Caco-2 (cell line): ENCODE results near the gene CCDC117. TPM values are rescaled to one million over a fixed set of nuclear protein-coding genes. Genes with fewer than 3 reads are reported as not detected.

Source experiments
- BruUV-seq: library from RNA; stranded (reverse); fragments of 400-500 nt; replicated peaks from 2 replicates; lab custom pipeline; 2021; lab: Mats Ljungman, UMichigan
- CTCF ChIA-PET: fragments of 300-600 bp; sonication (Branson Sonifier 250); formaldehyde crosslinking; loops from one replicate; lab custom pipeline; 2022; ENCODE audit warnings: antibody characterized with exemption; lab: Charles Lee
- POLR2A ChIA-PET: fragments of 300-600 bp; sonication (Branson Sonifier 250); formaldehyde crosslinking; loops from one replicate; lab custom pipeline; 2022; ENCODE audit warnings: antibody characterized with exemption; lab: Charles Lee
- DNase-seq, 2 experiments: peaks; one replicate each; pipeline versions ENCODE4 v3.0.0 to v3.0.0-alpha.2; 2020 to 2022
- H3K27me3 ChIP-seq: replicated peaks from 2 replicates; pipeline ENCODE4 v1.6.0; 2011; ENCODE audit warnings: low read length; ENCODE audit not compliant: control insufficient read depth, insufficient read depth
- H3K36me3 ChIP-seq: 2 replicates; pipeline ENCODE4 v1.5.1; 2011; ENCODE audit warnings: low read length; ENCODE audit not compliant: control insufficient read depth, insufficient read depth
- H3K4me1 ChIP-seq: fragments of 250-450 bp; sonication (Bioruptor Pico); 2 replicates; pipeline ENCODE4 v1.5.1; 2020; ENCODE audit warnings: mild to moderate bottlenecking
- H3K4me3 ChIP-seq: 2 replicates; pipeline ENCODE4 v1.5.1; 2011; ENCODE audit warnings: low read depth, mild to moderate bottlenecking, control low read depth, low read length
- H3K9me3 ChIP-seq: fragments of 250-450 bp; sonication (Bioruptor Pico); 2 replicates; pipeline ENCODE4 v1.5.1; 2020; ENCODE audit warnings: mild to moderate bottlenecking, moderate library complexity
- H3K27ac Mint-ChIP-seq: one replicate; pipeline ENCODE4 v1.8.0; 2022; ENCODE audit warnings: mixed read lengths; ENCODE audit not compliant: unreplicated experiment
- H3K27me3 Mint-ChIP-seq: one replicate; pipeline ENCODE4 v1.8.0; 2022; ENCODE audit warnings: mixed read lengths; ENCODE audit not compliant: insufficient read depth, unreplicated experiment
- H3K36me3 Mint-ChIP-seq: one replicate; pipeline ENCODE4 v1.8.0; 2022; ENCODE audit warnings: mild to moderate bottlenecking, mixed read lengths; ENCODE audit not compliant: insufficient read depth, unreplicated experiment
- H3K4me1 Mint-ChIP-seq: one replicate; pipeline ENCODE4 v1.8.0; 2022; ENCODE audit warnings: low read depth, mixed read lengths; ENCODE audit not compliant: unreplicated experiment
- H3K4me3 Mint-ChIP-seq: one replicate; pipeline ENCODE4 v1.8.0; 2022; ENCODE audit warnings: mild to moderate bottlenecking, moderate library complexity, mixed read lengths; ENCODE audit not compliant: unreplicated experiment
- H3K9me3 Mint-ChIP-seq: one replicate; pipeline ENCODE4 v1.8.0; 2022; ENCODE audit warnings: mixed read lengths; ENCODE audit not compliant: unreplicated experiment
- CTCF ChIP-seq, 2 experiments: fragments of 200-600 bp in 1 of 2; IDR thresholded peaks; 1 replicate in 1 of 2; 2 replicates in 1 of 2; pipeline versions ENCODE4 v1.5.1 to v1.8.0; 2011 to 2022; ENCODE audit warnings: antibody characterized with exemption in 1 of 2, control low read depth in 1 of 2, inconsistent platforms in 1 of 2, low read depth in 1 of 2, low read length in 1 of 2, mild to moderate bottlenecking in 1 of 2, moderate library complexity in 1 of 2; ENCODE audit not compliant: insufficient read depth in 1 of 2, severe bottlenecking in 1 of 2, unreplicated experiment in 1 of 2
- intact Hi-C: fragments of 100-400 bp; cut with micrococcal nuclease; formaldehyde crosslinking; loops from one replicate; pipeline ENCODE4 v1.10.0; 2022; ENCODE audit not compliant: unreplicated experiment
- total RNA-seq: library from RNA; stranded (reverse); gene quantifications from 2 replicates; pipeline ENCODE4 v1.2.3, GENCODE V29; 2022

CCDC117 gene
- total RNA-seq, 1 experiment from 2014 or later: 27.8 TPM

GRCh38 chr22:28832731-28833130 is 60.2 kb downstream of the CCDC117 start:
- Mint-ChIP-seq H3K27me3 (no peaks in the 10 kb centered on the region), H3K9me3 (no peaks in the 10 kb centered on the region), H3K4me3 (no peak overlapping the region), H3K27ac (no peak overlapping the region), H3K4me1 (peaks cover 15% of the 10 kb centered on the region), H3K36me3 (peaks cover 7% of the 10 kb centered on the region)
- no peak for TF ChIP-seq CTCF (IDR thresholded peaks at IDR 0.05; ENCODE audit: insufficient read depth in 1 of 2, low read depth in 1 of 2, low read length in 1 of 2, severe bottlenecking in 1 of 2, unreplicated experiment in 1 of 2)
- Histone ChIP-seq H3K27me3 (no peaks in the 10 kb centered on the region), H3K36me3 (no peaks in the 10 kb centered on the region), H3K9me3 (no peaks in the 10 kb centered on the region), H3K4me3 (no peak overlapping the region), H3K4me1 (0 out of 2 replicates have a peak, but pooled peaks cover 5% of the 10 kb centered on the region)
- intact Hi-C loops: loop anchor here (2.0 kb wide), 1 partner anchor 46 kb away; no protein-coding TSS in a partner anchor
- no TSS peak for BruUV-seq
- ChIA-PET CTCF (interaction anchor here (0.7 kb wide), 1 partner anchor 104 kb away, joined by 3 read pairs; no protein-coding TSS in a partner anchor), POLR2A (interaction anchor here (0.7 kb wide), 1 partner anchor 213 kb away, joined by 4 read pairs; no protein-coding TSS in a partner anchor)
- no peak for DNase-seq

- CTCF ChIA-PET: interaction anchor here (0.7 to 1.0 kb wide), 3 partner anchors 104 to 781 kb away, joined by 3 to 6 read pairs (median 4); no protein-coding TSS in a partner anchor
- DNase-seq: no peak
- no peaks in the 10 kb centered on the region for H3K36me3 ChIP-seq
- Mint-ChIP-seq H3K9me3 (no peaks in the 10 kb centered on the region), H3K27ac (no peak overlapping the region), H3K36me3 (peaks cover 7% of the 10 kb centered on the region), H3K27me3 (no peaks in the 10 kb centered on the region), H3K4me1 (peaks cover 15% of the 10 kb centered on the region), H3K4me3 (no peak overlapping the region)
- H3K9me3 ChIP-seq: no peaks in the 10 kb centered on the region
- POLR2A ChIA-PET: no interaction called here
- no peaks in the 10 kb centered on the region for H3K27me3 ChIP-seq
- intact Hi-C loops: loop anchor here (2.0 kb wide), 1 partner anchor 45 kb away; no protein-coding TSS in a partner anchor
- no TSS peak for BruUV-seq
- TF ChIP-seq CTCF (IDR thresholded peaks at IDR 0.05; ENCODE audit: insufficient read depth in 1 of 2, low read depth in 1 of 2, low read length in 1 of 2, severe bottlenecking in 1 of 2, unreplicated experiment in 1 of 2): no peak
- 0 out of 2 replicates have a peak, but pooled peaks cover 5% of the 10 kb centered on the region for H3K4me1 ChIP-seq
- no peak overlapping the region for H3K4me3 ChIP-seq
These were observed 60.9 kb downstream of the CCDC117 start for GRCh38 chr22:28833276-28833923.

- DNase-seq: no peak
- H3K27me3 ChIP-seq: no peaks in the 10 kb centered on the region
- ChIA-PET CTCF (interaction anchor here (0.6 kb wide), 1 partner anchor 245 kb away, joined by 4 read pairs; no protein-coding TSS in a partner anchor), POLR2A (no interaction called here)
- H3K4me3 ChIP-seq: no peak overlapping the region
- intact Hi-C loops: no loop called here
- Mint-ChIP-seq H3K36me3 (no peaks in the 10 kb centered on the region), H3K4me3 (no peak overlapping the region), H3K27ac (no peak overlapping the region), H3K27me3 (no peaks in the 10 kb centered on the region), H3K4me1 (peaks cover 15% of the 10 kb centered on the region), H3K9me3 (no peaks in the 10 kb centered on the region)
- no peaks in the 10 kb centered on the region for H3K4me1 ChIP-seq
- TF ChIP-seq CTCF (IDR thresholded peaks at IDR 0.05; ENCODE audit: insufficient read depth in 1 of 2, low read depth in 1 of 2, low read length in 1 of 2, severe bottlenecking in 1 of 2, unreplicated experiment in 1 of 2): no peak
- H3K9me3 ChIP-seq: no peaks in the 10 kb centered on the region
- BruUV-seq: no TSS peak
- no peaks in the 10 kb centered on the region for H3K36me3 ChIP-seq
These were observed 63.2 kb downstream of the CCDC117 start for GRCh38 chr22:28835630-28836189.
